Renal pelvis (tissue), 4 donors: ENCODE measurements around the gene TBC1D22A. TPM values are rescaled to one million over a fixed set of nuclear protein-coding genes. Genes with fewer than 3 reads are reported as not detected.

ENCODE experiments used
- DNase-seq: peaks from one replicate; pipeline ENCODE4 v3.0.0-alpha.2; 2013
- polyA plus RNA-seq, 3 donors: library from polyadenylated mRNA; unstranded; fragments of 120-200 nt; gene quantifications; one replicate each; pipeline ENCODE4 v1.2.1, GENCODE V29; 2013; ENCODE audit not compliant: insufficient read length in 3 of 3

Gene TBC1D22A
- polyA plus RNA-seq, 3 donors = 16.9 to 19.2 (median 19.1) TPM

DNA sequence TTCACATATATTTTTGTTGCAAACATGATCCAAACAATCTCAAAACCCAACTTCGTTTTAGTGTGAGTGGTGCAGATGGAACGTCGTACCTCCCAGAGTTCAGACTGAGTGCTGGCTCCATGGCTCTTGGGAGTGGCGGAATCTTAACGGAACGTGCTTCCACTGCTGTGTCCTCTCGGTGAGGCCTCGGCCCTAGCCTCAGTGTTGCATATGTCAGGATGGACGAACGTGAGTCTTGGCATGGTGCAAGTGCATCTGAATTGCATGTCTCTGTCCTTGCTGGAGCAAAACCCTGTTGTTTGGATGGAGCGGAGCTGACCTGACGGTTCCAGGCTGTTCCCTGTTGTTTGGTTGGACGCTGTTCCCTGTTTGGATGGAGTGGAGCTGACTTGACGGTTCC, 306.8 kb downstream of the TBC1D22A start:
- DNase-seq = no peak

DNA sequence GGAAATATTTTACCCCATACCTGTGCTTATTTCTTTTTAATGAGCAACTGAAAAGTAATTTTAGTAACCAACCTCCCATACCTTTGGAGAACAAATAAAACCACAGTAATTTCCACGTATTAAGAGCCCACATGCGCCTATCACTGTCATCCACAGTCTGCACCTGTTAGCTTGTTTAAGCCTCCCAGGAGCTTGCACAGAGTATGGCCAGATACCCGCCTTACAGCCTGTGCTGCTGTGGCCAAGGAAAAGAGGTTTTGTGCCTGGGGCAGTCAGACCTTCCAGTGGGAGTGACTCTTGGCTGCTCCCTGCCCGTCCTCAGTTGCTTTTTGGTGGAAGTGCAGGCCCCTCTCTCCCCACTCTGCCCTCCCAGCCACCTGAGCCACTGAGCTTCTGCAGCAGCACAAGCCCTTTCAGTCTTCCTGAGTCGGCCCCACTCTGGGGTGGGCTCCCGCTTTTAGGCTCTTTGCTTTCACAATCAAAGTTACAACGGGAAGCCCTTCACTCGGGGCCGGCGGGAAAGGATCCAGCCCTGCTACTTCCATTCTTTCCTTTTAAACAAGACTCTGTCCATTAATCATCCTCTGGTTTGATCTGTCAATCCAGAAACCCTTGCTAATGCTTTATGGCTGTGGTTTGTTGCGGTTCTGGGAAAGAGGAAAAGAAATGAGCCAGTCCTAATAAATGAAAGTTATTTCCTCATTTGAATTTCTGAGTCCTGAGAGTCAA, 308.8 kb downstream of the TBC1D22A start:
- DNase-seq = no peak

DNA sequence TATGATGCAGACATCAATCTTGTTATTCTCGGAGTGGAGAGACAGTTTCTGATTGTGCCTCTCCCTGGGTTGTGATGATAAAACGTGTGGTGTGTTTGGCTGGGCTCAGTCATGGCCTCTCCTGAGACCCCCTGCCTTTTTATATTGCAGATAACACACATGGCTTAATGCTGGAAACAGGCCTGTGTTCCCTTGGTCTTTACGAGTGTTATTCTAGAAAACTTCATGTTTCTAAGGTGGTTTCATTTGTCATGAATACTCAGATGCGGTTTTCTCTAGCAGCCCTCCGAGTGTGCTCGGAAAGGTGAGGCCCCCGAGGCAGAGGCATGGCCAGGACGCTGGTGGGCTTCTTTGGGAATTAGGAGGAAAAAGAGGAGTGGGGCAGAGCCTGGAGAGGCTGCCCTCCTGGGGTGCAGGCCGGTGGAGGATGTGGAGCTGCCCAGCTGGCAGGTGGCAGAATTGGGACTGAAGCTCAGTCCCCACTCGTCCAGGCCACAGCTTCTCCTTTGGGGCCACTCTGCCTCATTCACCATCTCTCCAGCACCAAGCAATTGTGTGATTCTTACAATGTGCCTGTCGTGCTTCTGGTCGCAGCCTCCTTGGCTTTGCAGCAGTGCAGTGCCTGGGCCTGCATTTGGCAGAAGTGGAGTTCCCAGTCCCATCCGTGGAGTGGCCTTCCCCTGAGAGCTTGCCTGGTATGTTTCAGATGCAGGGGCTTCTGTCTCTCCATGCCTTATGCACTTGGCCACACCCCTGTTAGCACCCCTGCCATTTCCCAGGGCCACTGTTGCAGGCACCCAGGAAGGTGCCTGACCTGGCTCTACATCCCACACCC, 309.6 kb downstream of the TBC1D22A start:
- DNase-seq = no peak

DNA sequence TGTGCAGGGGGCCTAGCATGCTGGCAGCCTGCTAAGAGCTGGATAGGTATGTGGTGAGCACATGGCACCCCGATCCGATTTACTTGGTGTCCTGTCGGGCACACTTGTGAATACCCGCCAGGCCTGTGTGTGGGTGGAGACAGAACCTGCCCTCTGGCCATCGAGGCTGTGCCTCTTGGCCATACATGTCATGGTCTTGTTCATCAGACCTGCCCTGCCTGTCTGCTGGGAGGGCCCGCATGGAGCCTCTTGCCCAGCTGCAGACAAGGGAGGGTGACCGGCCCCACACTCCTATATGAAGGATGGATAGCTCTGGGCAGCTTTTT, 310.2 kb downstream of the TBC1D22A start:
- no peak for DNase-seq

DNA sequence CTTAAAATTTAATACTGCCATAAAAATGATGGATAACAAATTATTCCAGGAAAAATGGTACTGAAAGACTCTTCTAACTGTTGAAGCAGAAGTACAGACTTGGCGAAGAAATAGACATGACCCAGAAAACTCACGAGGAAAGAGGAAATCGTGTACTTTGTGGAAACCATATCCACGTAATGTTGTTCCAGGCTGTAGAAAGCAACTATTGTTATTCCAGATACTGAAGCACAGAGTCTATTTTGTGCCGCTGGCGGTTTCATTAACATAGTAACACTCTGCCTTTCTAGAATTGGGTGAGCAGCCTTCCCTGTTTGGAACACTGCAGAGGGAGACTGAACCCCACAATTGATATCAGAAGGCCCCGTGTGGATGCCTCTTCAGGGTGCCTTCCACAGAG, 310.6 kb downstream of the TBC1D22A start:
- no peak for DNase-seq

DNA sequence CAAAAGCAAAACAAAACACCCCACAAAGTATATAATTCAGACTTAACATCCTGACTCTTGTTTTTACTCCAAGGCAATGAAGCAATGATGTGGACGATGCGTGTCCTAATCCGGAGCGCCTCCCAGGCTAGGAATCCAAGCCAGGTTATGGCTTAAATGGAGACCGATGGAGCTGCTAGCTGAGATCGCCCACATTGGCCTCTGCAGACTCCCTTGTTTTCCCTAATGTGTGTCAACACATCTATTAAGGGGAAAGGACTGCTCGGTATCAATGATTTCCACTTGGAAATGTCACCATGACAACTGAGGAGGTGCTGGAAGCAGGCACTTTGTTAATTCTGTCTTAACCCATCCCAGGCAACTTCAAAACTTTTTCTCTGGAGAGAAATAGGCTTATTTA, 311.7 kb downstream of the TBC1D22A start:
- DNase-seq = no peak

DNA sequence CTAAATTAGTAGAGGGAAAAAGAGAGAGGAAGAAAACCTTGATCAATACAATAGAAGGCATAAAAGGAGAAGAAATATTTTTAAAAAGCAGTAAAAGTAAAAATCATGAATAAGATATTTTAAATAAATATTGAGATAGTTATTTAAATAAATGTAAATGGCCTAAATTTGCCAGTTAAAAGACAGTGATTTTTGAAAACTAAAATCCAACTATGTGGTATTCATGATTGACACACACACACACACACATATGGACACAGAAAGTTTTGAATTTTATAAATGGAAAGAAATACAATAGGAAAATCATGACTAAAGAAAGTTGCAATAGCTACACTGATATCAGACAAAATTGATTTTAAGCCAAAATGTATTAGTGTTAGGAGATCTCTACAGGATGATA, 313.1 kb downstream of the TBC1D22A start:
- DNase-seq = no peak

DNA sequence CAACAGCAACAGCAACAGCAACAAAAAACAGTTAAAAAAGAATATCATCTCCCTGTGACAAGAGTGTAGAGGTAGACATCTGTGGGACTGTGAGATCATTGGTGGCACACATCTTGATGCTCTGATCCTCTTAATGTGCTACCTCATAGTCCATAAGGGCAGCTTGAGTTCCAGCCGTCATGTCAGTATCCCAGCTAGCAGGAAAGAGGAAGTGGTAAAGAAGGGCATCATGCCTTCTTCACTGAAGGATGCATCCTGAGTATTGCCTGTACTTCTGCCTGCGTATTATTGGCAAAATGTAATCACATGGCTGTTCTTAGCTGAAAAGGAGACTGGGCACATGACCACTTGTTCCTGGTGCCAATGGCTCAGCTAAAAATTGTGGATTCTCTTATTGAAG, 314.3 kb downstream of the TBC1D22A start:
- DNase-seq = no peak

DNA sequence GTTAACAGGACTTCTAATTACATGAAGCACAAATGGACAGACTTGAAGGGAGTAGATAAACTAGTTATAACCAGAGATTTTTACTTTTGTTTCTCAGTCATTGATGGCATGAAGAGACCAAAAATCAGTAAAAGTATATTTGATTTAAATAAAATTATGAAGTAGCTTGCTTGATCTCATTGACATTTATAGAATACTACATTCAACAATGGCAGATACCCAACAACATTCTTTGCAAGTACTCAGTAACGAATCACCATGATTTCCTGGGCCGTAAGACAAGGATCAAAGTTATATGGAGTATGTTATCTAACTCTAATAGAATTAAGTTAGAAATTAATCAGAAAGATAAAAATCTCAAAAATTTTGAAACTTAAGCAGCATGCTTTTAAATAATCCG, 317.6 kb downstream of the TBC1D22A start:
- DNase-seq = no peak

DNA sequence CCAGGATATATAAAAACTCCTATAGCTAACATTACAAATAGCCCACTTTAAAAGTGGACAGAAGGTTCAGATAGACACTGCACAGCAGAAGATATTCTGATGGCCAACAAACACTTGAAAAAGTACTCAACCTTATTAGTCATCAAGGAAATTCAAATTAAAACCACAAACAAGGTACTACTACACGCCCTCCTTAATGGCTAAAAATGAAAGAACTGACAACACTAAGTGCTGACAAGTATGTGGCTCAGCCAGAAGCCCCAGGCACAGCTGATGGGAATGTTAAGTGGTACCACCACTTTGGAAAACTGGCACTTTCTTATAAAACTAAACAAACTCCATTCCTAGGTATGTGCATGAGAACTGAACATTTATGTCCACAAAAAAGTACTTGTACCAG, 320.1 kb downstream of the TBC1D22A start:
- no peak for DNase-seq

DNA sequence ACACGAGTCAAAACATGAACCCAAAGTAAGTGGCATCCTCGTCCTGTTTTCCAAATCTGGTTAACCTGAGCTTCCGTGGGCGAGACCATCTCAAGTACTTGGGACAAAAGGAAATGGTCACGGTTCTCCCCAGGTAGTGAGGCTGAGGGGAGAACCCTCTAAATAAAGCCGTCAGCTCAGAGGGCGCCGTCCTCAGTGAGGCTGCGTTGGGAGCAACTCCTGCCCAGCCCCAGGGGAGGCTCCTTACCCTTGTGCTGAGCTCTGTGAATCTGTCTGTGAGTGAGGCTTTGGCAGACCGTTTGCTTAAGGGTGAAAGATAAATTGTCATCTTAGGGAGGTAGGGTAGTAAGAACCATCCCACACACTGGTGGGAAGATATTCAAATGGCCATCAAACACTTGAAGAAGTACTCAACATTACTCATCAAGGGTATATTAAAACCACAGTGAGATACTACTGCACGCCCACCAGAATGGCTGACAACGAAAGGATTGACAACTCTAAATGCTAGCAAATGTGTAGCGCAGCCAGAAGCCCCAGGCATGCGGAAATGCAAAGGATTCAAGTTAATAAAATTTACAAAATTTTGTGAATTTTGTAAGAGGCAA, 321.0 kb downstream of the TBC1D22A start:
- no peak for DNase-seq

DNA sequence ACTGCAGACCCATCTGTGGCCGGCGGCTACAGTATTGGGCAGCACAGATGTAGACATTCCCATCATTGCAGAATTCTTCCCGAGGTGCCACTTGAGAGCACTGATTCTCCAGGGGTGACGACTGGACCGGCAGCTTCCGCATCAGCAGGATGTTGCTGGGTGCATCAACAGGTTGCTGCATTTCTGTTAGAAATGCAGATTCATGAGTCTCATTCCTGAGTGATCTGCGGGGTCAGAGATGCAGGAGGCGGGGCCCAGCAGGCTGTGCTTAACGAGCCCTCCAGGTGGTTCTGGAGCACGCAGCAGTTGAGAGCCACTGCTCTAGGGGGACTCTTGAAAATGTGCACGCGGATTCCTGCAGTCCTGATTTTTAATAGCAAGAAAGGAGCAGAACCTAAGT, 321.8 kb downstream of the TBC1D22A start:
- DNase-seq = no peak

DNA sequence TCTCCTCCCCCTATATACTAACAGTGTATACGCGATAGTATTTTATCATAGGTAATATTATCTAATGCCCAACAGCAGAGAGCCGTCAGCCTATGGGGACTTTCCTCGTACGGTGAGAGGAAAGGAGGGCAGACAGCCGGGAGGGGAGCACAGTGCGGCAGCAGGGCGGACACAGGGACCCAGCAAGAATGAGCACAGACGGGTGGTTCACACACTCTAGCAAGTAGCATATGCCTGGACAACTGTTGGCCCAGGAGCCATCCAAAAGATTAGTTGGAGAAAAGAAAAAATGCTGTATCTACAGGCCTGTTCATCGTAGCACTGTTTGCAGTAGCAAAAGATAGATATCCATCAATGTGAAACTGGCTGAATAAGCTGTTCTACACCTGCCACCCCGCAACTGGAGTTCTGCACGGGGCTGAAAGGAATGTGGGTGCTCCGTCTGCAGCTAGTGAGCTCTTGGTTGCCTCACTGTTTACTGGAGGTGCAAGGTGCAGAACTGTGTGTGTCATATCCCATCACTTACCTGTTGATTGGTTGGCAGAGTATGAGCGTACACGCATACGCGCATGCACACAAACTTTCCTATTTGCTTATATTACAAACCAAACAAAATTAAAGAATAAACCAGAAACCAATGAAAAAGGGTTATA, 324.3 kb downstream of the TBC1D22A start:
- DNase-seq = no peak

DNA sequence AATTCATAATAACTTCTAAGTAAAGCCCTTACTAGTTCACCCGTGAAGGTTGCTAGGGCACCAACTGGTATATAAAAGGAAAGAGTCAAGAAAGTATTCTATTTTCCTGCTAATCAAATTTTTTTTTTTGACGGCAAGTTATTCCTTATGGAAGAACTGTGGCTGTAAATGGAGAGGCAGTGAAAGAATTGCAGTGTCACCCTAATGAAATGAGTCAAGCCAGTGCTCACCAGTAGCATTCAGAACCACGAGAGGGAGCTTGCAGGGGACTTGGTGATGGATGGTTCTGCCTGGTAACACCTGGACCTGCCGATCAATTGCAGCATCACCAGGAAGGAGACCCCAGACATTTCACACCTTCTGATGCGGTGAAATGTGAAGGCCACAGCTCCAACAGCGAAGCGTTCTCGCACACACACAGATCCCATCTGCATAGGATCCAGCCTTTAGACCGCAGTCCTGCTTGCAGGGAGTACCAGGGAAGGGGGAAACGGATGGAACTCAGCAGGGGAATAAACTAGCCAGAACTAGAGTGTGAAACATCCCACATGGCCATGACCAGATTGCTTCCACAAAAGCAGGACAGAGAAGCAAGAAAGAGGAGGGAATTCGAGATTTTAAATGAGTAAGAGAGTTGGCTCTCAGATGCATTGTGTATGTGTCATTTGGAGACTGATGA, 326.2 kb downstream of the TBC1D22A start:
- DNase-seq = no peak

DNA sequence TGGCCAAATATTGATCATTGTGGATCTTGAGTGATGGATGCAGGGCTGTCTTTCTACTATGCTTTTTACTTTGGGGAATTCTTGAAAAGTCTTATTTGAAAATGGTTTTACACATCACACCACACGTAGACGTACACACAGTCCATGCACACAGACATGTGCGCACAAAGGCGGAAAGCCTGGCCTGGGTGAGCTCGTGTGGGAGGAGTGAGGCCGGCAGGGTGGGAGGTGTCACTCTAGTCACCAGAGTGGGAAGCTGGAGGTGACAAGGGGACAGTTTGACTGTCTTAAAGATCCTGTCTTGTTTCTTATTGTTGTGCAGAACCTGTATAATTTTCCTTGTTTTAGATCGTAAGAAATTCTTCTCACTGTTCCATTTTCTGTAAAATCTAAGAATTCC, 326.9 kb downstream of the TBC1D22A start:
- DNase-seq = no peak

DNA sequence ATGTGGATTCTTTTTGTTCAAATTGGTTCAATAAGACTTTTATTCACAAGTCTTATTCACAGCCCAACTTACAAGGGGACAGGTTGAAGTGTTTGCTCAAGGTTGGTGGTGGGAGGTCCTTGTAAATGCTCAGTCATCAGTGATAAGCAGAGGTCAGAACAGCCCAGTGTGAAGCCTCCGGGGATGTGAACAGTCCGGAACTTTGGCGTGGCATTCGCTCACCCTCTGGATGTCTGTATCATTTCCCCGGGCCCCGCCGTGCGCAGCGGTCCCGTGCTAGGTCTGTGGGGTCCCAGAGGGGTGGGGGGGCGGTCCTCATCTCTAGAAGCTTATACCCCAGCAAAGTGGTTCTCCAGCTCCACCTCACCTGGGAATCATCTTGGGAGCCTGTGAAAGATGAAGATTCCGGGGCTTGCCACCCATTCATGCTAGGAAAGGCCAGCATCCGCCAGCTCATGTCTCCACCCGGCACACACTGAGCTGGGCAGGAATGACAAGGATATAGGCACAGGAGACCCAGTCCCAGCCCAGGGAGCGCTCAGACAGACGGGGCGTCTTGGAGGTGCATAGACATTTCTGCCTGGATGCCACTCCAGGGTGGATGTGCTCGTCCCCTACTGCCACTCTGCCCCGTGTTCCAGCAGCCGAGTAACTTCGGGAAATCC, 327.5 kb downstream of the TBC1D22A start:
- DNase-seq = no peak

DNA sequence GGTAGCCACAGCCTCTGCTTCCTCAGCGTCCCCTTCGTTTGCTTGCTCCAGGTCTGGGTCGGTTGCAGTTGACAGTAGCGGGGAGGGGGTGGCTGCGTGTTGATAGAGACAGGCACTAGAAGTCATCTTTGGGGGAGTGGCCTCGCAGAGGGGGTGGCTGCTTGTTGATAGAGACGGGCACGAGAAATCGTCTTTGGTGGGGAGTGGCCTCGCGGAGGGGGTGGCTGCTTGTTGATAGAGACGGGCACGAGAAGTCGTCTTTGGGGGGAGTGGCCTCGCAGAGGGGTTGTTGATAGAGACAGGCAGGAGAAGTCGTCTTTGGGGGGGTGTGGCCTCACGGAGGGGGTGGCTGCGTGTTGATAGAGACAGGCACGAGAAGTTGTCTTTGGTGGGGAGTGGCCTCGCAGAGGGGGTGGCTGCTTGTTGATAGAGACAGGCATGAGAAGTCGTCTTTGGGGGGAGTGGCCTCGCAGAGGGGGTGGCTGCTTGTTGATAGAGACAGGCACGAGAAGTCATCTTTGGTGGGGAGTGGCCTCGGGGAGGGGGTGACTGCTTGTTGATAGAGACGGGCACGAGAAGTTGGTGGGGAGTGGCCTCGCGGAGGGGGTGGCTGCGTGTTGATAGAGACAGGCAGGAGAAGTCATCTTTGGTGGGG, 328.3 kb downstream of the TBC1D22A start:
- DNase-seq = no peak

DNA sequence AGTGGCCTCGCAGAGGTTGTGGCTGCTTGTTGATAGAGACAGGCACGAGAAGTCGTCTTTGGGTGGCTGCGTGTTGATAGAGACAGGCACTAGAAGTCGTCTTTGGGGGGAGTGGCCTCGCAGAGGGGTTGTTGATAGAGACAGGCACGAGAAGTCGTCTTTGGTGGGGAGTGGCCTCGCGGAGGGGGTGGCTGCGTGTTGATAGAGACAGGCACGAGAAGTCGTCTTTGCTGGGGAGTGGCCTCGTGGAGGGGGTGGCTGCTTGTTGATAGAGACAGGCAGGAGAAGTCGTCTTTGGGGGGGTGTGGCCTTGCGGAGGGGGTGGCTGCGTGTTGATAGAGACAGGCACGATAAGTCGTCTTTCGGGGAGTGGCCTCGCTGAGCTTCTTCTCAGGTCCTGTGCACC, 328.8 kb downstream of the TBC1D22A start:
- DNase-seq = no peak

DNA sequence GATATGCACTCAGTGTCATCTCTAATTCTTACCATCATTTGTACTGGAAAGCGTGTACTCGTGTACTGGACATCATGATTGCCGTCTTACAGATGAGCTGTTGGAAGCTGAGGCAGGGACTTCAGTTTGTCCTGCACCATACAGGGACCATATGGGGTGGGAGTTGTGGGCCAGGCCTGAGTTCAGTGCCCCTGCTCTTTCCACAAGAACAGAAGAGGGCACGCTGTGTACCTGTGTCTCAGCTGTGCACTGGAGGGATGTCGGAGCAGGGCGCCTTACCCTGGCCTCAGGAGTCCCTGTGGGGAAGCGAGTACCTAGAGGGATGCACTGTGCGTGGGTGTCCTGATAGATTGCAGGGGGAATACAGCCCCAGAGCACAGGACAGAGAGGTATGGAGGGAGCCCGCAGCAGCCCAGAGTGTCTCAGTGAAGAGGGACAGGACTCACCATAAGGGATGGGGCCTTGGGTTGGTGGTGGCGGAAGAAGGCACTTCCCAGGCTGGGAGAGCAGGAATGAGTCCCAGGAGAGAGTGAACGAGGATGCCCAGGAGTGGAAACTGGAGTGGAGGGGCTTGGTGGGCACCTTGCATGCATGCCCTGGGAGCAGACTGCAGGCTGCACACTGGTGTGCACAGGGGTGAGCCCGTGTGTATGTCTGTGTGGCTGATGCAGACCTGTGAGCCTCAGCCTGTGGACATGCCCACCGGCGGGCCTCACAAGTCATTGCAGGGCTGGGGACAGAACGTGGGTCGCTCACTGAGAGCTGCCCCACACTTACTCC, 329.7 kb downstream of the TBC1D22A start:
- DNase-seq = no peak

DNA sequence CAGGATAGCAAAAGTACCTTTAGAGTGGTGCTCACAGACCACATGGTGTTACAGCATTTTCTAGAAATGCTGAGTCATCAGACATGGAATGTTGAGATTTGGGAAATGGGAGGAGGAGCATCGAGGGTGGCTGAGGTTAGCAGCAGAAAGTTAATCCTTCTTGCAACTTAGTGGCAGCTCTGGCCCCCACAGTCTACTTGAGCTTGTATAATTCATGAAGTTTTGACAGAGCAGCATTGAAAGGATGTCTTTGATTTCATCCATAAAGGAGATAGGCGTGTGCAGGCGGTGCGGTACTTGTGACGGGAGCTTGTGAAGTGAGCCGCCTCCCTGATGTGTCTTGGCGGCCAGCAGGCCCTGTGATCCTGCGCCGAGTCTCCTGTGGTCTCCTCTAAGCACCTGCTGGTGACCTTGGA, 330.5 kb downstream of the TBC1D22A start:
- DNase-seq = no peak
